AG04449 (cell line): ENCODE results near the gene SYNDIG1.

Experiments
- CTCF ChIA-PET: fragments of 350-600 bp; formaldehyde crosslinking; extraction: SDS; loops from one replicate; lab custom pipeline; 2021; ENCODE audit warnings: antibody characterized with exemption; lab: Yijun Ruan, JAX
- POLR2A ChIA-PET: fragments of 400-600, 350-600 bp; formaldehyde crosslinking; extraction: SDS; loops from one replicate; lab custom pipeline; 2020; ENCODE audit warnings: antibody characterized with exemption, inconsistent platforms; lab: Yijun Ruan, JAX
- DNase-seq: peaks from one replicate; pipeline ENCODE4 v3.0.0-alpha.2; 2010; ENCODE audit warnings: low read depth, low spot score
- H3K4me3 ChIP-seq: 2 replicates; pipeline ENCODE4 v1.5.1; 2011; ENCODE audit warnings: low read depth, mild to moderate bottlenecking, control low read depth, low read length
- TF ChIP-seq, protein P1 (sequence below): IDR thresholded peaks from one replicate; pipeline ENCODE4 v1.5.1; 2011; ENCODE audit warnings: mild to moderate bottlenecking, moderate library complexity, low read length, control low read depth, inconsistent platforms; ENCODE audit not compliant: insufficient read depth; ENCODE audit errors: missing control alignments

SYNDIG1 gene

DNA sequence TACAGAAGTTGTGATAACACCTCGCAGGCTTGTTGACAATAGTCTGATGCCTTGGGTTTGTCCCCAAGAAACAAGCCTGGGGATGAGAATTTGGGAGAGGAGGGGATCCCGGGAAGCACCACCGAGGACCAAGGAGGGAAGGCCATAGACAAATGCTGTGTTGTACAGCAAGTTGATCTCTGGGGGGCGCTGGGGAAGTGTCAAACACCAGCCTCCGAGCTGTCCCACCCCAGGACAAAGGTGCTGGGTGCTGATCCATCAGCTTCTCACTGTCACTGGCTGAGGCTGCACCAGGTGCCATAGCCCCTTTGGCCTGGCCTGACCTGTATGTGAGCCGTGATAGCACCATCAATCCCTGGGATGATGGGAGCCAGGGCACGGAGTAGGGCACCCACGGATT, 64.0 kb downstream of the SYNDIG1 start:
- no peak for DNase-seq
- TF ChIP-seq, protein P1, sequence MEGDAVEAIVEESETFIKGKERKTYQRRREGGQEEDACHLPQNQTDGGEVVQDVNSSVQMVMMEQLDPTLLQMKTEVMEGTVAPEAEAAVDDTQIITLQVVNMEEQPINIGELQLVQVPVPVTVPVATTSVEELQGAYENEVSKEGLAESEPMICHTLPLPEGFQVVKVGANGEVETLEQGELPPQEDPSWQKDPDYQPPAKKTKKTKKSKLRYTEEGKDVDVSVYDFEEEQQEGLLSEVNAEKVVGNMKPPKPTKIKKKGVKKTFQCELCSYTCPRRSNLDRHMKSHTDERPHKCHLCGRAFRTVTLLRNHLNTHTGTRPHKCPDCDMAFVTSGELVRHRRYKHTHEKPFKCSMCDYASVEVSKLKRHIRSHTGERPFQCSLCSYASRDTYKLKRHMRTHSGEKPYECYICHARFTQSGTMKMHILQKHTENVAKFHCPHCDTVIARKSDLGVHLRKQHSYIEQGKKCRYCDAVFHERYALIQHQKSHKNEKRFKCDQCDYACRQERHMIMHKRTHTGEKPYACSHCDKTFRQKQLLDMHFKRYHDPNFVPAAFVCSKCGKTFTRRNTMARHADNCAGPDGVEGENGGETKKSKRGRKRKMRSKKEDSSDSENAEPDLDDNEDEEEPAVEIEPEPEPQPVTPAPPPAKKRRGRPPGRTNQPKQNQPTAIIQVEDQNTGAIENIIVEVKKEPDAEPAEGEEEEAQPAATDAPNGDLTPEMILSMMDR: no peak
- H3K4me3 ChIP-seq: no peak overlapping the region
- POLR2A ChIA-PET: no interaction called here
- CTCF ChIA-PET: no interaction called here

DNA sequence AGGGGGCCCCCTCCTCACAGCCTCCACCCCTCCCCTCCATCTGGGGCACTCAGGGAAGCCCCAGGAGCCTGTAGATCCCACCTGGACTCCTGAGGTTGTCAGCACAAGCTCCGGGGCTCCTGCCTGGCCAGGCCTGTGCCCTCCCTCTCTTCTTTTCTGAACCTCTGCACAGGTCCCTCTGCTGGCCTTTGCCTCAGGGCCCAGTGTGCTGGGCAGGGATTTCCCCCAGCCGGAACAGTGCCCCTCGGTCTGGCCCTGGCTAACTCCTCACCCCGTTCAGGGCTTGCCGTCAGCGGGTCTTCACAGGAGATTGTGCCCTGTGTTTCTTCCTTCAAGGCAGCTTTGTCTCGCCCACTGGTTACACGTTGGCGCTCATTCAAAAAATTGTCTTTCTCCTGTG, 64.9 kb downstream of the SYNDIG1 start:
- POLR2A ChIA-PET: no interaction called here
- CTCF ChIA-PET: interaction anchor here (0.8 to 1.2 kb wide), 2 partner anchors 14 to 49 kb away, joined by 3 to 4 read pairs; no protein-coding TSS in a partner anchor
- H3K4me3 ChIP-seq: no peak overlapping the region
- TF ChIP-seq, protein P1: no peak
- DNase-seq: no peak

DNA sequence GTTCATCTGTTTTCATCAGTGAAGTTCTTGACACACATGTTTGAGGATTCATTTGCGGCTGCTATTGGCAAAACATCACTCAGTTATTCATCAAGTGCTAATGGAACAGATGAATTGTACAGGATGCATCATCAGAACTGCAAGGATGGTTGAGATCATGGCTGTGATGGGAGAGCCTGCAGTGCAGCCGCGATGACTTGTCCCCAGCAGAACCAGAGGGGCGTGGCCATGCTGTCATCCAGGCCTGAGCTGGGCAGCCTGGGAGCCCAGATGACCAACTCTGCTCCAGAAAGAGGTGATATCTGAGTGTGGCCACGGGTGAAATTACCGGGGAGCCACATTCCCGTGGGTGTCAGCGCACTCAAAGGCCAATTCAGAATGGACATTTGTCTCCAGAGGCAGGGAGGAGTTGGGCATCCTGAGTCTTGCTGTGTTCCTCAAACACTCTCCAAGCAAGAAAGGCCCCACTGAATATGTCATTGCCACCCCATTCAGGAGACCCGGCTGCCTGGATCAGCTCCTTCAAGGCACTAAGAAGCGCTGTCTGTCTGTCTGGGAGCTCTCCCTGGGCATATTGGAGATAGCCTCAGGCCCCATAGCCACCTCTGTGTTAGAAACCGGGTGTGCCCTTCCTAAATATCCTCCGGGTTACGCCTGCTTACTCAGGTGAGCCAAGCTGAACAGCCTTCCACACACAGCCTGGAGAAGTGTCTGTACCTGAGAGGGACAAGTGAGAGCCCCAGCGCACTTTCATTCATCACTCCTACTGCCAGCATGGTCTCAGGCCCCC, 66.7 kb downstream of the SYNDIG1 start:
- CTCF ChIA-PET: no interaction called here
- H3K4me3 ChIP-seq: no peak overlapping the region
- DNase-seq: no peak
- TF ChIP-seq, protein P1: no peak
- POLR2A ChIA-PET: no interaction called here

DNA sequence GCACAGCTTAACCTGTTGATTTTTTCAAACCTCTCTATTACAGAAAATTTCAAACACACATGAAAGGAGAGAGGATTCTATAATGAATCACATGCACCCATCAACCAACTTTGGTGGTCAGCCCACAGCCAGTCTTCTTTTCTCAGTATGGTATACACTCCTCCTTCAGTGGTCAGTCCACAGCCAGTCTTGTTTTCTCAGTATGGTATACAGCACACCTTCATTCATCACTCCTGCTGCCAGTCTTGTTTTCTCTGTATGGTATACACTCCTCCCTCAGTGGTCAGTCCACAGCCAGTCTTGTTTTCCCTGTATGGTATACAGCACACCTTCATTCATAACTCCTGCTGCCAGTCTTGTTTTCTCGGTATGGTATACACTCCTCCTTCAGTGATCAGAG, 67.8 kb downstream of the SYNDIG1 start:
- DNase-seq: no peak
- TF ChIP-seq, protein P1: no peak
- CTCF ChIA-PET: no interaction called here
- POLR2A ChIA-PET: no interaction called here
- no peak overlapping the region for H3K4me3 ChIP-seq

DNA sequence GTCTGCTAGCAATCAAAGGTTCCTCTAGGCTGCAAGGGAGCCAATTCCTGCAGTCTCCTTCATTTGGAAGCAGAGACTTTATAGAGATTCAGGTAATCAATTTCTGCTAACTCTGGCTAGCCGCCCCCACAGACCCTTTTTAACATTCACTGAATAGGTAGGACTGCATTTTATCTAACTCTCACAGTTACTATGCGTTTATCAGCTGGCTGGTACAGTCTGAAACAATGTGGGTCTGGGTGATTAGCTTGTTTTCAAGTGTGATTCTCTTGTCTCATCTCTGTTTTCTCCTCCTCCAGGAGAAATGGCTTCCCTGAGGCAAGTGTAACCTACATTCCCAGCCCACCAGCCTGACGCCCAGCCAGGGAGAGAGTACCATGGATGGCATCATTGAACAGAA, 73.3 kb downstream of the SYNDIG1 start:
- POLR2A ChIA-PET: no interaction called here
- no peak for DNase-seq
- CTCF ChIA-PET: no interaction called here
- TF ChIP-seq, protein P1: no peak
- no peak overlapping the region for H3K4me3 ChIP-seq

DNA sequence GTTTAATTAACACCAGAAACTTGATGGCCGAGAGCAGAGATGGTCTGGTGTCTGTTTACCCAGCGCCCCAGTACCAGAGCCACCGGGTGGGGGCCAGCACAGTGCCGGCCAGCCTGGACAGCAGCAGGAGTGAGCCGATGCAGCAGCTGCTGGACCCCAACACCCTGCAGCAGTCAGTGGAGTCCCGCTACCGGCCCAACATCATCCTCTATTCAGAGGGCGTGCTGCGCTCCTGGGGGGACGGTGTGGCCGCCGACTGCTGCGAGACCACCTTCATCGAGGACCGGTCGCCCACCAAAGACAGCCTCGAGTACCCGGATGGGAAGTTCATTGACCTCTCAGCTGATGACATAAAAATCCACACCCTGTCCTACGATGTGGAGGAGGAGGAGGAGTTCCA, 73.7 kb downstream of the SYNDIG1 start:
- POLR2A ChIA-PET: no interaction called here
- TF ChIP-seq, protein P1: no peak
- CTCF ChIA-PET: no interaction called here
- DNase-seq: no peak
- no peak overlapping the region for H3K4me3 ChIP-seq
